Measurements from ENCODE around the gene STMND1.

STMND1 gene

GRCh38 chr6:17098538-17098937 lies 3.3 kb upstream of the STMND1 start:
- DNase-seq (ENCODE audit: low read depth), result no peak

GRCh38 chr6:17099401-17100059 lies 2.3 kb upstream of the STMND1 start:
- DNase-seq (ENCODE audit: low read depth), result no peak

- no peak for DNase-seq (ENCODE audit: low read depth)
Measured at GRCh38 chr6:17100806-17101205, 1.0 kb upstream of the STMND1 start.

GRCh38 chr6:17102258-17102870 lies 514 bp downstream of the STMND1 start:
- DNase-seq (ENCODE audit: low read depth), result no peak

- DNase-seq (ENCODE audit: low read depth), result no peak
Measured at GRCh38 chr6:17103715-17104114, 1.9 kb downstream of the STMND1 start.

GRCh38 chr6:17107863-17108262 lies 6.0 kb downstream of the STMND1 start:
- no peak for DNase-seq (ENCODE audit: low read depth)

GRCh38 chr6:17115251-17116116 lies 13.6 kb downstream of the STMND1 start:
- DNase-seq (ENCODE audit: low read depth), result peak; percentile 90

DNA sequence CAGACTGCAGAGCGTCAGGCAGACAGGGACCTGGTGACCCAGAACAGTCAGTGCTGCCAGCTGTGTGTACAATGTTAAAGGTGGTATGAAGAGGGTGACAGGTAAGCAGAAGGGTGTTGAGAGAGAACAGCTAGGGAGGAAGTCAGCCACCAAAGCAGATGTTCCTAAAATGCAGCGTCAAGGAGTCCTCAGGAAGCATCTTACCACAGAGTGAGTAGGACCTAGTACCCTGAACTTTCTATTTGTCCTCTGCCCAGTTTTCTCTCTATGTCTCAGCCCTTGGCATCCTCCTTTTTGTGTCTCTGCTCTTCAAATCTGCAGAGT lies 14.2 kb downstream of the STMND1 start:
- no peak for DNase-seq (ENCODE audit: low read depth)

GRCh38 chr6:17120019-17120418 lies 18.2 kb downstream of the STMND1 start:
- DNase-seq (ENCODE audit: low read depth), result peak; percentile 93

- no peak for DNase-seq (ENCODE audit: low read depth)
Measured at GRCh38 chr6:17125407-17125806, 23.6 kb downstream of the STMND1 start.

- DNase-seq (ENCODE audit: low read depth), result no peak
Measured at GRCh38 chr6:17130786-17131185, 28.9 kb downstream of the STMND1 start.

GRCh38 chr6:17132967-17133366 lies 31.1 kb downstream of the STMND1 start:
- no peak for DNase-seq (ENCODE audit: low read depth)

DNA sequence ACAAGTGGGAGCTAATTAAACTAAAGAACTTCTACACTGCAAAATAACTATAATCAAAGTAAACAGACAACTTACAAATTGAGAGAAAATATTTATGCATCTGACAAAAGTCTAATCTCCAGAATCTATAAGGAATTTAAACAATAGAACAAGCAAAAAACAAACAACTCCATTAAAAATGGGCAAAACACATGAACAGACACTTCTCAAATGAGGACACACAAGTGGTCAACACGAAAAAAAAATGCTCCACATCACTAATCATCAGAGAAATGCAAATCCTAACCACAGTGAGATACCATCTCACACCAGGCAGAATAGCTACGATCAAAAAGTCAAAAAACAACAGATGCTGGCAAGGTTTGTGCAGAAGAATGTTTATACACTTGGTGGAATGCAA lies 36.2 kb downstream of the STMND1 start:
- no peak for DNase-seq (ENCODE audit: low read depth)

- DNase-seq (ENCODE audit: low read depth), result no peak
Measured at GRCh38 chr6:17144016-17144415, 42.2 kb downstream of the STMND1 start.

GRCh38 chr6:17149571-17149970 lies 47.7 kb downstream of the STMND1 start:
- no peak for DNase-seq (ENCODE audit: low read depth)

- no peak for DNase-seq (ENCODE audit: low read depth)
Measured at GRCh38 chr6:17150096-17150495, 48.2 kb downstream of the STMND1 start.

GRCh38 chr6:17151888-17152287 lies 50.0 kb downstream of the STMND1 start:
- DNase-seq (ENCODE audit: low read depth), result no peak

GRCh38 chr6:17152703-17153102 lies 50.9 kb downstream of the STMND1 start:
- DNase-seq (ENCODE audit: low read depth), result no peak

DNA sequence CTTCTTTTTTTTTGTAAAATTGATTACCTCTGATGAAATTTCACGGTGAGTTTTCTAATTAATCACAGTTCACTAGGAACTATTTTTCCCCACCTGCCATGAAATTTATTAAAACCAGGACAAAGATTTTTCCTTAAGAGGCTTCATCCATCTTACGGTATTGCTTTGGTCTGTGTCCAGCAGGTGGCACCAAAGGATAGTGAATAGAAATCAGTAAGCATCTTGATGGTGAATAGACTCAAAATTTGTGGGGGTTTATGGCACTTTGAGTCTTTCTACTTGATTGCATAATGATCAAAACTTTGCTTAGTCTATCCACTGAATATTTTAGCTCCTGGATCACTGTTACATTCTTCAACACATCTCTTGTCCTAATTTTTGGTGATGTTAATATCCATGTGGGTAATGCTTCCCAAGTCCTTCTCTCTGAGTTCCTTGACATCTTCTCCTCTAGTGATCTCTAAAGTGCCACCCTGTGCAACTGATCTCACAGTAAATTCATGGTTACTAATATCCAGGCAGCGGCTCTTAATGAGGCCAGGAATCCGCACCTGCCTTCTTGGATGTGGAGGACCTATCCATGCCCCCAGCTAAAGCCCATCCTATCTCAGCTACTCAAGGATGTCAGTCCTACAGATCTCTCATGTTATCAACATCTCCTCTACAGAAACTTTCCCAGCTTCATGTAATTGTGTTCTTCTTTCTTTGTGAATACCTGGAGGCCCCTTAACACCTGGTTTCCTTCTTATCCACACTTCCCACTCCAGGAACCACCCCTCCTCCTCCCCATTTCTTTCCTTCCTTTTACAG lies 54.5 kb downstream of the STMND1 start:
- DNase-seq (ENCODE audit: low read depth), result peak; percentile 74

- no peak for DNase-seq (ENCODE audit: low read depth)
Measured at GRCh38 chr6:17156966-17157365, 55.1 kb downstream of the STMND1 start.

- DNase-seq (ENCODE audit: low read depth), result no peak
Measured at GRCh38 chr6:17157617-17158016, 55.8 kb downstream of the STMND1 start.

- DNase-seq (ENCODE audit: low read depth), result peak; percentile 19
Measured at GRCh38 chr6:17159240-17159639, 57.4 kb downstream of the STMND1 start.

Data from fibroblast of gingiva (primary cell).